ENCODE results near the gene PCSK6.

- no peak for TF ChIP-seq EZH2phosphoT487 (IDR thresholded peaks at IDR 0.05; ENCODE audit: insufficient read depth, low read depth)
- TF ChIP-seq EZH2 (IDR thresholded peaks at IDR 0.05; ENCODE audit: insufficient read depth, poor library complexity, severe bottlenecking): no peak
Measured at GRCh38 chr15:101488300-101489164, 975 bp downstream of the PCSK6 start.
